Lung (tissue), 12 donors: Measurements from ENCODE around the gene SPACA4. TPM values are rescaled to one million over a fixed set of nuclear protein-coding genes. Genes with fewer than 3 reads are reported as not detected.

ENCODE experiments used
- ATAC-seq: fragments of 200-7000 bp; cut with Tn5 transposase; one replicate; pipeline ENCODE4 v1.9.1; 2020; ENCODE audit warnings: moderate number of reproducible peaks; ENCODE audit not compliant: insufficient read depth, low FRiP score
- DNase-seq, 3 donors: peaks; one replicate each; pipeline ENCODE4 v3.0.0-alpha.2; 2013 to 2017
- H3K27ac ChIP-seq, 2 donors: one replicate each; pipeline ENCODE4 v1.5.1; 2013; ENCODE audit warnings: mild to moderate bottlenecking in 2 of 2, moderate library complexity in 2 of 2, control low read depth in 1 of 2, inconsistent platforms in 1 of 2, low read depth in 1 of 2, low read length in 1 of 2
- H3K27me3 ChIP-seq, 3 donors: one replicate each; pipeline ENCODE4 v1.5.1; 2013; ENCODE audit warnings: low read length in 2 of 3; ENCODE audit not compliant: control insufficient read depth in 3 of 3, insufficient read depth in 3 of 3
- H3K36me3 ChIP-seq, 4 donors: one replicate each; pipeline ENCODE4 v1.5.1; 2013; ENCODE audit warnings: low read length in 4 of 4, mild to moderate bottlenecking in 1 of 4, moderate library complexity in 1 of 4; ENCODE audit not compliant: control insufficient read depth in 4 of 4, insufficient read depth in 4 of 4
- H3K4me1 ChIP-seq, 5 donors: one replicate each; pipeline ENCODE4 v1.5.1; 2013; ENCODE audit warnings: low read length in 5 of 5, mild to moderate bottlenecking in 2 of 5, moderate library complexity in 1 of 5; ENCODE audit not compliant: control insufficient read depth in 5 of 5, insufficient read depth in 5 of 5
- H3K4me3 ChIP-seq: one replicate; pipeline ENCODE4 v1.5.1; 2013; ENCODE audit warnings: mild to moderate bottlenecking, control low read depth, moderate library complexity
- H3K9ac ChIP-seq, 2 donors: one replicate each; pipeline ENCODE4 v1.5.1; 2013; ENCODE audit warnings: low read length in 2 of 2, control low read depth in 1 of 2; ENCODE audit not compliant: insufficient read depth in 1 of 2
- H3K9me3 ChIP-seq, 4 donors: one replicate each; pipeline ENCODE4 v1.5.1; 2013; ENCODE audit warnings: low read length in 3 of 4, mild to moderate bottlenecking in 1 of 4, moderate library complexity in 1 of 4; ENCODE audit not compliant: control insufficient read depth in 4 of 4, insufficient read depth in 3 of 4
- CTCF ChIP-seq: IDR thresholded peaks from 2 replicates; pipeline ENCODE4 v1.5.1; 2012; ENCODE audit warnings: mild to moderate bottlenecking; ENCODE audit errors: control extremely low read depth, extremely low read depth
- WGBS, 2 donors: extraction: QIAGEN DNeasy Blood & Tissue Kit; methylation state at CpG; one replicate each; pipeline ENCODE4 v1.1.7; 2013; 5-methylcytosine and 5-hydroxymethylcytosine counted together
- polyA plus RNA-seq, 2 donors: library from polyadenylated mRNA; stranded (reverse); fragments of 200-250 nt; gene quantifications; one replicate each; pipeline ENCODE4 v1.2.1, GENCODE V29; 2013
- total RNA-seq, 2 donors: library from RNA; depleted of rRNA in 1 of 2; stranded (reverse); fragments of >200 nt in 1 of 2; gene quantifications; one replicate each; pipeline ENCODE4 v1.2.1, GENCODE V29; 2014 to 2021
- donor health status: control.
- donor health status: control.
- donor health status: Bipolar disorder and iron deficiency.
- donor health status: healthy.
- donor health status: DM: yes; HTN: yes; CAD: no.

The SPACA4 gene
- total and polyA plus RNA-seq, 4 donors, result 0.03 to 0.16 TPM; not detected in 2

- no peak overlapping the region for H3K27ac ChIP-seq
- H3K27me3 ChIP-seq, result no peaks in the 10 kb centered on the region
- ATAC-seq (no peak), DNase-seq (peak in 2 of 3 donors; percentile 43 to 51)
- H3K9me3 ChIP-seq, result no peaks in the 10 kb centered on the region
- H3K36me3 ChIP-seq, result no peaks in the 10 kb centered on the region
- 19 to 33% methylated on average over 9 of the region's 9 CpGs for WGBS, 2 donors
- TF ChIP-seq CTCF, result peak; percentile 4
- H3K9ac ChIP-seq, result no peak overlapping the region
- H3K4me3 ChIP-seq, result no peak overlapping the region
- H3K4me1 ChIP-seq, result peaks cover 0 to 2% (median 0%) of the 10 kb centered on the region in 5 donors
Observed at GRCh38 chr19:48608798-48609263, 2.3 kb downstream of the SPACA4 start.

GRCh38 chr19:48609571-48610108 lies 3.1 kb downstream of the SPACA4 start:
- no peak overlapping the region for H3K4me3 ChIP-seq
- no peaks in the 10 kb centered on the region for H3K9me3 ChIP-seq
- WGBS, 2 donors, result 92 to 94% methylated on average over 20 of the region's 20 CpGs
- H3K36me3 ChIP-seq, result no peaks in the 10 kb centered on the region
- no peaks in the 10 kb centered on the region for H3K27me3 ChIP-seq
- H3K27ac ChIP-seq, result no peak overlapping the region
- H3K4me1 ChIP-seq, result peaks cover 0 to 4% (median 0%) of the 10 kb centered on the region in 5 donors
- TF ChIP-seq CTCF, result no peak
- DNase-seq (no peak), ATAC-seq (no peak)
- H3K9ac ChIP-seq, result no peak overlapping the region

- peaks cover 0 to 20% (median 11%) of the 10 kb centered on the region in 5 donors for H3K4me1 ChIP-seq
Observed at GRCh38 chr19:48611872-48612271, 5.3 kb downstream of the SPACA4 start.

More at GRCh38 chr19:48611872-48612271, 5.3 kb downstream of the SPACA4 start:
- Histone ChIP-seq H3K4me3 (no peak overlapping the region), H3K9ac (no peak overlapping the region), H3K9me3 (no peaks in the 10 kb centered on the region), H3K36me3 (peaks cover 10 to 21% (median 17%) of the 10 kb centered on the region in 4 donors), H3K27me3 (no peaks in the 10 kb centered on the region), H3K27ac (no peak overlapping the region)
- 92 to 93% methylated on average over 14 of the region's 14 CpGs for WGBS, 2 donors
- DNase-seq, result no peak
- ATAC-seq, result no peak
- TF ChIP-seq CTCF, result no peak
